GM21717 (cell line): ENCODE data around the gene WIPF1.
"Not testable (repeated sequence)": the region's sequence is repeated elsewhere in the genome, so short reads cannot be mapped to it uniquely, and the experiment has no call there.

ENCODE experiments used
- ATAC-seq: cut with Tn5 transposase; IDR thresholded peaks from one replicate; pipeline ENCODE4 v1.9.1; 2021; ENCODE audit warnings: mild to moderate bottlenecking, moderate library complexity; ENCODE audit not compliant: unreplicated experiment

The WIPF1 gene

GRCh38 chr2:174575124-174575776 is 22.4 kb downstream of the WIPF1 start:
- ATAC-seq = no peak

GRCh38 chr2:174574657-174575056 is 22.9 kb downstream of the WIPF1 start:
- ATAC-seq = no peak

- ATAC-seq = no peak
Measured at GRCh38 chr2:174573621-174574081, 24.0 kb downstream of the WIPF1 start.

- ATAC-seq = no peak
Measured at GRCh38 chr2:174572556-174572955, 25.0 kb downstream of the WIPF1 start.

GRCh38 chr2:174571669-174572323 is 25.8 kb downstream of the WIPF1 start:
- no peak for ATAC-seq

- ATAC-seq = no peak
Measured at GRCh38 chr2:174570318-174570958, 27.2 kb downstream of the WIPF1 start.

- no peak for ATAC-seq
Measured at GRCh38 chr2:174569678-174570077, 27.9 kb downstream of the WIPF1 start.

GRCh38 chr2:174568425-174568824 is 29.2 kb downstream of the WIPF1 start:
- ATAC-seq = no peak

GRCh38 chr2:174566871-174567270 is 30.7 kb downstream of the WIPF1 start:
- ATAC-seq = no peak

GRCh38 chr2:174563530-174564282 is 33.9 kb downstream of the WIPF1 start:
- no peak for ATAC-seq

GRCh38 chr2:174561972-174562370 is 35.6 kb downstream of the WIPF1 start:
- ATAC-seq = no peak

- no peak for ATAC-seq
Measured at GRCh38 chr2:174561283-174561971, 36.2 kb downstream of the WIPF1 start.

GRCh38 chr2:174560737-174561136 is 36.9 kb downstream of the WIPF1 start:
- no peak for ATAC-seq

GRCh38 chr2:174555998-174556397 is 41.6 kb downstream of the WIPF1 start:
- ATAC-seq = no peak

- no peak for ATAC-seq
Measured at GRCh38 chr2:174554529-174555150, 43.0 kb downstream of the WIPF1 start.

- ATAC-seq = peak; percentile 68
Measured at GRCh38 chr2:174553811-174554493, 43.7 kb downstream of the WIPF1 start.

GRCh38 chr2:174552880-174553279 is 44.7 kb downstream of the WIPF1 start:
- ATAC-seq = no peak

- ATAC-seq = no peak
Measured at GRCh38 chr2:174551697-174552096, 45.9 kb downstream of the WIPF1 start.

GRCh38 chr2:174548646-174549045 is 49.0 kb downstream of the WIPF1 start:
- ATAC-seq = not testable (repeated sequence)

GRCh38 chr2:174548021-174548420 is 49.6 kb downstream of the WIPF1 start:
- ATAC-seq = not testable (repeated sequence)
